Stimulated activated CD8-positive, alpha-beta memory T cell treated with anti-CD3 and anti-CD28 coated beads, Interleukin-7, amount 100 ng/mL, for 24 hours (primary cell): ENCODE measurements around the gene MCAM.

ENCODE experiments used
- DNase-seq: peaks from one replicate; pipeline ENCODE4 v3.0.0-alpha.2; 2020; ENCODE audit warnings: low read depth

MCAM gene

GRCh38 chr11:119330237-119330636 is 13.3 kb upstream of the MCAM start:
- no peak for DNase-seq

- no peak for DNase-seq
Measured at GRCh38 chr11:119329320-119329719, 12.4 kb upstream of the MCAM start.

DNA sequence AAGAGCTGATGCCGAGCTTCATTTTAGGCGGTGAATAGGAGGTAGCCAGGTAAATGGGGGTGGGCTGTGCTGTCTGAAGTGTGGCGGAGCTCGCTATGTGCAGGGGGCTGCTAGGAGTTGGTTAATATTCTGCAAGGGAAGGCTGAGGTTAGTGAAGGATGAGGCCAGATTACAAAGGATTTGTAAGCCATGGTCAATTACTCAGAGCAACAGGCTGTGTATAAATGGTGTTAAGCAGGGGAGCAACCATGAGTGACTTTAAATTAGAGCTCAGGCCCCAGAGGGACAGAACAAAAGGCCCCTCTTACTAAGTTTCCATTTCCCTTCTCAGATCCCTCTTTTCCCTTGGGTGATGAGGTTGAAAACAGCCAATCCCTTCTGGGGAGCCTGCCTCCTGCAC is 7.3 kb upstream of the MCAM start:
- no peak for DNase-seq

DNA sequence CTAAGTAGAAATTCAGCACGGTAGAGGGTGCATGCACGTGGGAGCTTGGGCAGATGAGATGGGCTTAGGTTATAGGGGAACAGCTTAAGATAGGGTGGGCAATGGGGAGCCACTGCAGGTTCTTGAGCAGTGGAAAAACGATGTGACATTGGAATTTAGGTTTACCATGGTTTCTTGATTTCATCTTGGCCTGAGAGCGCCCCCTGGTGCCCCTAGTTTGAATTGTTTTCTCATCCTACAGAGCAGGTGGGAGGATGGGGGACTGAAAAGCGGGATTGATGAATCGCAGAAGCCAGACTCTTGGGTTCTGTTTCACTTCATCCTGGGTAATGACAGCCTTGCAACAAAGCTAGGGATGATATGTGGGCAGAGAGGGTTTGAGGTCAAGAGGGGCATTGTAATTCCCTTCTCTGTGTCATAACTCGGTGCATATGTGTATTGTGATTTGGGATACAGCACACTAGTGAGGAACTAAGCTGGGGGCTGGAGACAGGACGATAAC is 6.7 kb upstream of the MCAM start:
- DNase-seq = peak; percentile 71

GRCh38 chr11:119322921-119323531 is 6.1 kb upstream of the MCAM start:
- DNase-seq = no peak

GRCh38 chr11:119322360-119322739 is 5.4 kb upstream of the MCAM start:
- DNase-seq = no peak

DNA sequence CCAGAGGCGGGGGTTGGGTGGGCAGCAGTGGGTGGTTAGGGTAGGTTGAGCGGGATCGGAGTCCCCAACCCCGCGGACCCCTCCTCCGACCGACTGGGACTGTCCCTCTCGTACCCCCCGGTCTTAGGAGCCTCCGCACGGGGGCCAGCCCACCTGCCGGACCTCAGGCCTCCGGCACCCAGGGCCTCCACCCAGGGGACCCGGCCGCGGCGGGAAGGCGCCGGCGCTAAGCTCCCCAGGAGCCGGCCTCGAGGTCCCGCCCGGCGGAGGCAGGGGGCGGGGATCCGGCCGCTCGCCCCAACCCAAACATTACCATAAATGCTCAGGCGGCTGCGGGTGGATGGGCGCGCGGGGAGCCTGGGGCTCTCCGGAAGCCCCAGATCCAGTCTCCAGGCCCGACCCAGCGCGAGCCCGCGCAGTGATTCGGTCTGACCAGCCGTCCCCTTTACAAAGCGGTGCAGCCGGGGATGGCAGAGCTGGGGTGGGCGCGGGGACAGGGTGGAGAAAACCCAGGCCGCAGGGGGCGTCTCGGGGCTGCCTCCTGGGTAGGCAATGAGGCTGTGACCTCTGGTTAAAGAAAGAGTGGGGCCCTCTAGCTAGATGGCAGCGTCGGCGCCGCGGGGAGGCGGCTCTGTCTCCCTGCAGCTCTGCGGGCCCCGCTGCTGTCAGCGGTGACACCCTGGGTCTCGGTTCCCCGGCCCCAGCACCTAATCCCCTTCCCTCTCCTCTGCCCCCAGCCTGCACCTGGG is 4.0 kb upstream of the MCAM start:
- no peak for DNase-seq

DNA sequence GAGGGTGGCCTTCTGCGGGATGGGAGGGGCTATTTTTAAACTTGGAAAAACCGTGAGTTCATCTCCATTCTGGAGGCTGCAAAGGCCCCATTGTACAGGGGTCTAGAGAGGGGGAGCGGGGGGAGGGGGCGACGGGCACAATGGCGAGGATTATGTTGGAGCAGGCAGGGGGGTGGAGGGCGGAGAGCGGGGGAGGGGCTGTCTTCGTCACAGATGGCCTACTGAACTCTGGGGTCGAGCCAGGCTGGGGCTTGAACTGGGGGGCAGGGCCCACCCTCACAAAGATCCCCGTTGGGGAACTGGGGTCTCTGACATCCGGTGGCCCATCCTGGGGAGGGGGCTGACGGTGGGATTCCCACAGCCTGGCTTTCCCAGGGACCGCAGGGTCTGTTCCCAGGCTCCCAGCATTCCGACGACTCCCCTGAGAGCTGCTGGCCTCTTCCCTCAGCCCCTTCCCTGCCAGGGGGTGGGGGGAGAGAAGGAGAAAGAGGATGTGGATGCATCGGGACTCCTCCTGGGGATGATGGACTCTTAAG is 3.4 kb upstream of the MCAM start:
- no peak for DNase-seq

DNA sequence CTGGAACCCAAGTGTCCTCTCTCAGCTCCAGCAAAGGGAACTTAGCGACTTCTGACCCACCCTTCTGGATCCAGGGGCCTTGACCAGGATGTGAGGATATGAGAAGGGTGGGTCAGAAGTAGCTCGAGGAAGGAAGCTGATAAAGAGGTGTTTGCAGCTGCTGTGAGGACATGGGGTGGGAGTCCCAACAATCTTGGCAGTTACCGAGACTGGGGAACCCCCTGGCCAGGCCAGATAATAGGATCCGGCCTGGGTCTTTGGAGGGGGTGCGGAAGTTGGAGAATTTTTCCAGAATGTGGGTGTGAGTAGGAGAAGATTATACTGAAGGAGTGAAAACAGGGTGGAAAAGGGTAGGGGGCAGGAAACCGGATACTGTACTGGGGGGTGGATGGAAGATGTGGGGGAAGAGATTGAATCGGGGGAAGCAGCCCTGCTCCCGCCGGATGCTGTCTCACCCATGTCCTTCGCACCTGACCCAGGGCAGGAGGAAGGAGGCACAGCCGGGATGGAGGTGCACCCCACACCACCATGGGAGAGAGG is 2.8 kb upstream of the MCAM start:
- DNase-seq = no peak

- no peak for DNase-seq
Measured at GRCh38 chr11:119319136-119319699, 2.3 kb upstream of the MCAM start.

DNA sequence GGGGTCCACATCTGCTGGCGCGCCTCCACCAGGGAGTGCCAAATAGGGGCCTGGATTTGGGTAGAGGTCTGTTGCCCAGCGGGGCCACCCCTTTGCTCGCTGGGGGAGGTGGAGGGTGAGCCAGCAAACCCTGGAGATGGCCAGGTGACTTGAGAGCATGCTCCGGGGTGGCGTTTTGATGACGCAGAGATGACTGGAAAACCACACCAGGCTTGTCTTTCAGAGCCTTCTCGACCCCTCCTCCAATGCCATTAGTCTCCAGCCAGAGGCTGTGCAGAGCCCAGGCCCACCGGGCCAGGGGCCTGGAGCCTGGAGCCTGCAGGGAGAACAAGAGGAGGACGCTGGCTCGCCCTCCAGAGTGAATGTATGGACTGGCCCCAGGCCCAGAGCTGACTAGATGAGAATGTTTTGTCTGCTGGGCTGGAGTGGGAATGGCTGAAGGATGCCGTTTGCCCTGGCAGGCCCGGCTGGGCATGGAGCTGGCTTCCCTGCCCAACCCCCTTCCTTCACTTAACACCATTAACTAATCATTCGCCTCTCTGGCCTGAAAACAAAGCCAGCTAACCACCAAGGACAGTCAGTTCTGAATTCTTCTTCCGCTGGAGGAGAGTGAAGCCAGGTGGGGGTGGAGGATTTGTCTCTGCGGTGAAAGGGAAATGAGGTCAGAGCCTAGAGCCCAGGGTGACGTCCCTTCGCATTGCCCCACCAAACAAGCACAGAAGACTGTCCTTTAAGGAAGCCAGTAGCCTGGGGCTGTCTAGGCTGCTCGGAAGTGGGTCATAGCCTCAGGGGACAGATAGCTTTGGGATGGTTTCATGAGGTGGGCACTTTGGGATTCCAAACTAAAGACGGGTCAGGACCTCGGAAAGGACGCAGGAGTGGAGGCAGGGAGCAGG is 1.6 kb upstream of the MCAM start:
- no peak for DNase-seq

DNA sequence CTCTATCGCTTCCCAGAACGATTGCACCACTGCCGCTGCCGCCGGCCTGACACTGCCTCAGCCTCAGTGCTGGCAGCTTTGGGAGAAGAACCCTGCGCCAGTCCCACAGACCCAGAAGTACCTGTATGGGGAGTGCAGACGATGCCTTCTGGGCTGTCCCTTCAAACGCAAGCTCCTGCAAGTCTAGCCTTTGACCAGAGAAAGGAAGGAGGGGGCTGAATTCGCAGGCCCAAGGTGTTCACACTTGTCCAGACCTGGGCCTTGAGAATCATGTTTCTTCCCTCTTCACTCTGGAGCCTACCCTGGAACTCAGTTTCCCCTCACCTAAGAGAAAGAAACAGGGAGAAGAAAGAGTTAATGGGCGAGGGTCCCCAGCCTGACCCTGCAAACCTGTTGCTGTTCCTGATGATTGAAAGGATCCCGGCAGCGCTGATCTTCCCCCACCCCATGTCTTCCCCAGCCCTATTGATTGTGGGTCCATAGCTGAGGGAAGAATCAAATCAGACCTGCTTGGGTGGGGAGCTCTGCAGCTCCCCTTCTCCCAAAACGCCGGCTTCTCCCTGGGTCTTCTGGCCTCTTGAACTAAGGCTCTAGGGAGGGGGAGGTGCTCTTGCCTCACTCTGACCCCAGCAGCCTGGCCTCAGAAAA is 786 bp upstream of the MCAM start:
- DNase-seq = no peak

DNA sequence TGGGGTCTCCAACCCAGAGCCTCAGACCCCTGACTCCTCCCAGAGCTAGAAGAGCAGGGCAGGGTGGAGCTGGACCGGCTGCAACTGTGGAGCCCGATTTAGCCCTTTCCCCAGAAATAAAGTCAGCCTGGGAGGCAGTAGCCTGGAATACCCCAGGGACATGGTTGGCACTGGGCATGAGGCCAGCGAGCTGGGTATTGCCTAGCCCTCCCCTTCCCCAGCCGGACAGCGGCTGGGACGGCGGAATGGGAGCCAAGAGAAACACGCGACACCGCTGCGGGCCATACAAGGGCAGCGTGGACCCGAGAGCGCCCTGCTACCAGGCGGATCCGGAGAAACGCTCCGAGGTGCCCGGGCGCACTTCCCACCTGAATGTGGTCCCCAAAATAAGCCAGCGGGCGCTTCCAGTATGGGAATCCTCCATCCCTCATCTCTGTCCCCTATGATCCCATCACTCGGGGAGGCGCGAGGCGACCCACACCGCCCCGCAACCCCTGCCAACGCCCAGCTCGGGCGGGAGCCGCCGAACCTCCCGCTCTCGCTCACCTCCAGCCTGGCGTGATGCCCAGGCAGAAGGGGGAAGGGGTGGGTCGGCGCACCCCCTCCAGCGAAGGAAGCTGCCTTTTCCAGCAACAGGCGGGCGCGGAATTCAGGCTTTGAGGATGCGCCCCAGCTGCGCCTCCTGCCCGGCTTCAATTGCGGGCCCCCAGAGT is 758 bp downstream of the MCAM start:
- DNase-seq = no peak

DNA sequence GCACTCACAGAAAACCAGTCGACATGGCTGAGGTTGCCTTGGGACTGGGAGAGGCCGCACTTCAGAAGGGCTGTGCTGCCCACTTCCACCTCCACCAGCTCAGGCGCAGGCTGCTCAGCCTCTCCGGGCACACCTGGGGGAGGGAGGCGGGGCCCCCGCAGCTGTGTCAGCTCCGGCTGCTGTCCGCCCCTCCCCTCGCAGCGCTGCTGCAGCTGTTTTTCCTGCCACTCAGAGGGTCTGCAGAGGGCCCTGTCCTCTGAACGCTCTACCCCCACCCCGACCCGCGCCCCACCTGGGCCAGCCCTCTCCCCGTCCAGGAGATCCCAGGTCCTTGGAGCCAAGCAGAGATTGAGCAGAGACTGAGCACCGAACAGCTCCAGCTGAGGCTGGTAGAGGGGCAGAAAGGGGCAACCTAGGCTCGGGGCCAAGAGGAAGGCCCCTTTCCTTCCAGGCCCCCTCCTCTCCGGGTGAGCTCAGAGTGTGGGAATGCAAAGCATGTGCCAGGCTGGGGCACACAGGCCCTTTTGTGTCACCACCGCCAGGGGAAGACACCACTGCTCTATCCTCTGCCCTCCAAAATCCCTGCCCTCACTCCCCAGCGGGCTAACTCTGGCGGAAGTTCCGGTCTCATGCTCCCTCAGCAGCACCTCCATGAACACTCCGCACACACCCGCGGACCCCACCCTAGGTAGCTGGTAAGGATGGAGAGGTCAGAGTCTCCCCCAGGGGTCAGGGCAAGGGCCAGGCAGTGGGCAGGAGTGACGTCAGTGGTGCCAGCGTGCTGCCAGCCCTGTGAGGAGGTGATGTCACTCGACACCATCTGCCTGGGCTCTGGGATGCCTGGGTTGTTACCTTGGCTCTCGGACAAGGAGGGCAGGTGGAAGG is 1.6 kb downstream of the MCAM start:
- no peak for DNase-seq

GRCh38 chr11:119314726-119315125 is 2.2 kb downstream of the MCAM start:
- DNase-seq = no peak

DNA sequence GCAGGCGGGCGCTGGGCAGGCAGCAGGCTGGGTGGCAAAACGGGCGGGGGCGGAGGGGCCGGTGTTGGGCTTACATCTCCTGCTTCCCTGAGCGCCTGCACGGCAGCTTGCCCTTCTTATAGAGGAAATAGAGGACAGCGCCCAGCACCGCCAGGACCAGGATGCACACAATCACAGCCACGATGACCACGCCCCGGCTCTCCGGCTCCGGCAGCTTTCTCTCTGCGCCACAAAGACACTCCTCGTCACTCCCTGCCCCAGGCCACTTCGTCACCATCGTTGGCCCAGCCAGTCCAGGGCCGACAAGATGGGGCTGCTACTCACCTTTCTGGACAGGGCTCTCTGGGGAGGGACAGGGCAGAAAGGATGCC is 6.3 kb downstream of the MCAM start:
- DNase-seq = no peak

GRCh38 chr11:119309953-119310681 is 6.8 kb downstream of the MCAM start:
- DNase-seq = no peak

GRCh38 chr11:119309411-119309810 is 7.5 kb downstream of the MCAM start:
- no peak for DNase-seq

DNA sequence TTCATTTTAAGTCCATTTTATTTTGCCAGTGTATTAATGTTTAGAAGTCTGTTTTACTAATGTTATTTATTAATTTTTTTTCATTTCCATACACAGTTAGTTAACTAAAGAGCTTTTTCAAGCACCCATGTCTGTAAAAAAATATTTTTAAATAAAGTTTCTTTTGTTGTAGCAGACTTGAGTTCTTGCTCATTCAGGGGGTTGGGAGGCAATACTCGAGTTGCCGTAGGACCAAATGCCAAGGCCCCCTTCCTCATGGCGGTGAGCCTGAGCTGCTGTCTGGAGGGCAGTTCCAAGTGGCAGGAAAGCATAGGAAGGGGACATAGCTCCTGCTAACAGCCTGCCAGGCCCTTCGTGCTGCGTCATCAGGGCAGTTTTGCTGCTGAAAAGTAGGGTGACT is 9.0 kb downstream of the MCAM start:
- DNase-seq = no peak
